HAP-1 (cell line): ENCODE measurements around the gene SEC11A.
"Not testable (repeated sequence)": the region's sequence is repeated elsewhere in the genome, so short reads cannot be mapped to it uniquely, and the experiment has no call there.

ENCODE experiments used
- DNase-seq, 2 experiments: peaks; one replicate each; pipeline ENCODE4 v3.0.0-alpha.2; 2016 to 2020; ENCODE audit warnings: low spot score in 2 of 2
- H3K27me3 ChIP-seq: fragments of 250-450 bp; sonication (Bioruptor Pico); 2 replicates; pipeline ENCODE4 v1.5.1; 2020; ENCODE audit warnings: low read depth, mild to moderate bottlenecking, moderate library complexity
- H3K36me3 ChIP-seq: fragments of 250-450 bp; sonication (Bioruptor Pico); replicated peaks from 2 replicates; pipeline ENCODE4 v1.5.1; 2020; ENCODE audit warnings: mild to moderate bottlenecking
- H3K4me1 ChIP-seq: fragments of 250-450 bp; sonication (Bioruptor Pico); 2 replicates; pipeline ENCODE4 v1.5.1; 2020; ENCODE audit warnings: mild to moderate bottlenecking
- H3K4me3 ChIP-seq: fragments of 250-450 bp; sonication (Bioruptor Pico); 2 replicates; pipeline ENCODE4 v1.5.1; 2020; ENCODE audit warnings: mild to moderate bottlenecking, moderate library complexity
- H3K9me3 ChIP-seq: fragments of 250-450 bp; sonication (Bioruptor Pico); 2 replicates; pipeline ENCODE4 v1.5.1; 2020; ENCODE audit warnings: mild to moderate bottlenecking, moderate library complexity
- in situ Hi-C: fragments of 300-500 bp; cut with MboI; formaldehyde crosslinking; loops from 3 replicates; pipeline ENCODE4 v1.14.3; 2020; ENCODE audit warnings: low sequenced_read_pairs, inconsistent platforms, mixed read lengths

Gene SEC11A

DNA sequence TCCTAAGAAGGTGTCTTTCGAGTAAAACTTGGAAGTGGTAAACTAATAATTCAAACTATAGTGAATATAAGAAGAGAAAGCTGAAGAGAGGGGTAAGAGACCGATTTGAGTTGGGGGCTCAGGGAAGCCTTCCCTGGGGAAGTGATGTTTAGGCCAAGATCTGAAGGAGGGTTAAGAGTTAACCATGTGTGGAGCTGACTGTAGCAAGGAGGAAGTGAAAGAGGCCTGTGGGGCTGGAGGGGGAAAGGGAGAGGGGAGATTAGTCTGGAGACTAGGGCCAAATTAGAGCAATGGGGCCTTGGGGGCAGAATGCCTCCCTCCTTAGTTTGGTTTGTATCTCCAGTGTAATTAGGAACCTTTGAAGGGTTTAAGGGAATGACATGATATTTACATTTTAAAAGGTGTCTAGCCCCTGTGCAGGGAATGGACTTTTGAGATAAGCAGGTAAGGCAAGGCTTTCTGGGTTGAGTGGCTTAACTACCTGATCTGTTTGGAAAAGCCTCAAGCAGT is 34.7 kb upstream of the SEC11A start:
- DNase-seq: peak; percentile 64 to 67
- Histone ChIP-seq H3K4me3 (no peak overlapping the region; the same call in 1 of the 2 replicates), H3K27me3 (no peaks in the 10 kb centered on the region), H3K4me1 (peaks cover 26% of the 10 kb centered on the region), H3K36me3 (no peaks in the 10 kb centered on the region), H3K9me3 (no peaks in the 10 kb centered on the region)
- in situ Hi-C loops: no loop called here

DNA sequence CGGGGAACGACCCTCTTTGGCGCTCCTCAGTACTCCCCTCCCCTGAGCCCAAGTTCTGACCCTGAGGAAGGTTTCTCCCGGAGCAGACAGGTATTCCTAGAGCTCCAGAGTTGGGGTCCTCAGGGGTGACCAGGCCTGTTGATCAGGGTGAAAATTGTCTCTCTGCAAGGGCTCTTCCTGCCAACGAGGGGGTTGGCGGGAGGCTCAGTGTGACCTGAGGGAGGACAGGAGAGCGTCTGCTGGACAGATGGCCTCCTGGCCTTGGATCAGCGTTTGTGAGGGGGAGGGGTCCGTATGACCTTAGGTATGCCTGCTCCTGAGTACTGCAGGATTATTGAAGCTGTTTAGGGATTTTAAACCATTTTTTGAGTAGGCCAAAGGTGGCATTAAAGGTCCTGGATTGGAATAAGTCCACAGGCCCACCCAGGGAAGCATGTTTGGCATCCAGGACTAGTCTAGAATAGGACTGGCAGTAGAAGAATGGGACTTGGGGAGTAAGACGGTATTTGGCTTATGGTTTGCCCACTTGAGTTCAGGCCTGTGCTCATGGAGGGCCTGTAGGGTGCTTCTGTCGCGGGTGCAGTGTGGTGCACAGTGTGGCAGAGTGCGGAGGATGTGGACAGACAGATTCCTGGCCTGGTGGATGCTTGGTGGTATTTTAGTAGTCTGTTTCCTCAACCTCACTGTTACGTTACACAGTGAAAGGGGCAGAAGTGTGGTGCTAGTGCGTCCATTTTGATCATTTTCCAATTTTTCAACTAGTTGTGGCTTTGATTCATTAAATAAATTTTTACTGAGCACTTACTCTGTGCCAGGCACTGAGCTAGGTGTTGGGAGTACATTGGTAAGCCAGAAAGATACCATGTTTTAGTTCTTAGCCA is 33.4 kb upstream of the SEC11A start:
- Histone ChIP-seq H3K9me3 (no peaks in the 10 kb centered on the region), H3K4me3 (peak overlapping the region; percentile 65), H3K27me3 (no peaks in the 10 kb centered on the region), H3K36me3 (no peaks in the 10 kb centered on the region), H3K4me1 (peaks cover 26% of the 10 kb centered on the region)
- in situ Hi-C loops: no loop called here
- DNase-seq: peak; percentile 33 to 63

DNA sequence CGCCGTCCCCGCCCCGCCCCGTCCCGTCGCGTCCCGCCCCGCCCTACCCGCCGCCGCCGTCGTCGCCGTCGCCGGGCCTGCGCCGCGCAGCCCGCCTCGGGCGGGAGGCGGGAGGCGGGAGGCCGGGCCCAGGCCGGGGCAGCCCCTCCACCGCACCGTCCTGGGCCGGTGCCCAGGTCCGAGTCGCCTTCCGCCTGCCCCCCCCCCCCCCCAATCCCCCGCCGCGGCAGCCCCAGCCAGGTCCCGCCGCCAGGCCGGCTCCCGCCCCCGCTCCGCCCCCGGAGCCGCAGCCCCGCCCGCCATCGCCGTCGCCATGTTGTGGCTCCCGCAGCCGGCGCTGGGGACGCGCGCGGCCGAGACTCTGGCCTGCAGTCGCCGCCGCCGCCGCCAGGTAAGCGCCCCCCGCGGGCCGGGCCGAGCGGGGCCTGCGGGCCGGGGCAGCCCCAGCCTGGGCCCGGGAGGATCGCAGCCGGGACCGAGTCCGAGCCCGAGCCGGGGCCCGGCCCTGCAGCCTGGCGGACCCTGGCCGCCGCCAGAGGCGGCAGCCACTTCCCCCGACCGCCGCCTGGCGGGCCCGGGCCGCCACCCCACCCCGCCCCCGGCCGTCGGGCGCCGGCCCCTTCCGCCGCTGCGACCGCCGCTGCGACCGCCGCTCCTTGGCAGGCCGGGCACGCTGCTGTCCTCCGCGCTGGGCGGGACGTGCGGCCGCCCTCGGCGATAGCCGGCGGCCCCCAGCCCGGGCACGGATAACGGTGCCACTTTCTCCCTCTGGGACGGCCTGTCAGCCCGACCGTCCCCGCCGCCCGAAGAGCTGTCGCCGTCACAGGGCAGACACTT is 32.6 kb upstream of the SEC11A start, which contains the start of gene ZNF592:
Gene ZNF592, plus strand, starts transcription at position 319 of the 837 bp plus-strand sequence. CDS start 34,084 bp downstream, outside the sequence.
- DNase-seq: peak; percentile 80 to 90

DNA sequence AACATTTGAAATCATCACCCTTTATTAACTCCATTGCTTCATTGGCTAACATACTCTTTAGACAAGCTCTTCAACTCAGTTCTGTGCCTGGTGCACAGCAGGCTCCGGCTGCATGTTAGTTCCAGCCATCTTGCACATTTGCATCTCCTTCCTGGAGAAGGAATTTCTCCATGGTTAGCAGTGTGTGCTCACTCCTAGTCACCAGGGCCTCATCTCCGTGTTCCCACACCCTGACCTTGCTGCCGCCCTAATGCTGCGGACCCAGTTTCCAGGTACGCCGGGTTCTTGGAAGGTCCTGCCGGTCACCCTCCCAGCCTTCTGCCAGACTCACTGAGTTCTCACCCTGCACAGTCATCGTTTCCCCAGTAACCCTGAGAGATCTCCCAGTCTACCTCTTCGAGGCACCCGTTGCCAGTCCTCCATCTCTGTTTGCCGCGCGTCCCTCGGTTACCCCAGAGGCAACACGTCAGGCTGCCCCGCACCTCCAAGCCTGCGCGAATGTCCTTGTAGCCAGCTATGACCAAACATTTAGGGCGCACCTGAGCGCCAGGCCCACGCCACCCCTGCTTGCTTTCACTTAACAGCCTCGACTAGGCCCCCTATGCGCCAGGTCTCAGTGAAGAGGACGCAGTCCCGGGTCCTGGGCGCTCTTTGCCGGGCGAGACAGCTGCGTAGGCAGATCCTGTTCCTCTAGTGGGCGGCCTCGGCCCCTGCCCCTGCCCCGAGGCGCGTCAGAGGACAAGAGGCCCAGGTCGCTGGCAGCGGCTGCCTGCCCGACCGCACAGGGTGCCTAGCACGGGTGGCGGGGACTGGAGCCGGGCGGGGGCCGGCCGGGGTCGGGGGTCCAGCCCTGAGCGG is 31.7 kb upstream of the SEC11A start:
- Histone ChIP-seq H3K9me3 (no peaks in the 10 kb centered on the region), H3K4me3 (peak overlapping the region; percentile 53), H3K27me3 (no peaks in the 10 kb centered on the region), H3K36me3 (no peaks in the 10 kb centered on the region), H3K4me1 (peaks cover 26% of the 10 kb centered on the region)
- peak; percentile 76 to 86 for DNase-seq
- in situ Hi-C loops: no loop called here

More for the DNA sequence above, 32.6 kb upstream of the SEC11A start, which contains the start of gene ZNF592:
- H3K27me3 ChIP-seq: no peaks in the 10 kb centered on the region
- no peaks in the 10 kb centered on the region for H3K9me3 ChIP-seq
- H3K4me3 ChIP-seq: peak within 1 kb of the TSS; percentile 65
- H3K36me3 ChIP-seq: no peaks in the 10 kb centered on the region
- in situ Hi-C loops: no loop called here
- H3K4me1 ChIP-seq: peaks cover 26% of the 10 kb centered on the region

DNA sequence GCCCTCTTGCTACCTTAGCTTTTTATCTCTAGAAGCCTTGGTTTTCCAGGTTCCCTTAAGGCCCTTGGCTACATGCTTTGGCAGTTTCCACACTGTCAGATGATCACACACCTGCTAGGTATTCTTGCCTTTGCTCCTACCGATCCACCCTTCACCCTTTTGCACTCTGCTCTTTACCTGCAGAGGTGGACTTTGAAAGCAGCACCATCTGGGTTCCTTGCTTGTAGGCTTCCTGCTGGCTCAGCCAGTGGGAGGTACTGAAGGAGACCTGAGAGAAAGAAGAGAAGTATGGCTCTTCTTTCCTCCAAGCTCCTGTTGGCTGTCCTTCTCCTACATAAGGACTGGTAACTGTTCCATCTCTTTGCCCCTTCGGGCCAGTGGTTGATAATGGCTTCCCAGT is 25.2 kb upstream of the SEC11A start:
- in situ Hi-C loops: no loop called here
- Histone ChIP-seq H3K9me3 (no peaks in the 10 kb centered on the region), H3K4me3 (no peak overlapping the region), H3K36me3 (no peaks in the 10 kb centered on the region), H3K4me1 (peaks cover 13% of the 10 kb centered on the region), H3K27me3 (no peaks in the 10 kb centered on the region)
- DNase-seq: no peak

DNA sequence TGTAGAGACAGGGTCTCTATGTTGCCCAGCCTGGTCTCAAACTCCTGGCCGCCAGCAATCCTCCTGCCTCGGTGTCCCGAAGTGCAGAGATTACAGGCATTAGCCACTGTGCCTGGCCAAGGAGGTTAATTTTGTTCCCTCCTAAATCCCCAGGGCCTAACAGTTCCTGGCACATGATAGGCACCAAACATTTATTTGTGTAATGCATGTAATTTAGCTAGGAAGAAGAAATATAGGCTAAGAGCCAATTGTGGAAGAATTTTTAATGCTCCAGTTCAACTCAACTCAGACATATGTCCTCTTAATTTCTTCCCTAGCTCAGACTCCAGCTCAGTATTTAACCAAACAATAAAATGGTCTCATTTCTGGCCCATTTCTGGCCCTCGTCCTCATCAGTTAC is 24.8 kb upstream of the SEC11A start:
- no peaks in the 10 kb centered on the region for H3K27me3 ChIP-seq
- in situ Hi-C loops: no loop called here
- no peak for DNase-seq
- H3K9me3 ChIP-seq: no peaks in the 10 kb centered on the region
- no peak overlapping the region for H3K4me3 ChIP-seq
- H3K4me1 ChIP-seq: peaks cover 14% of the 10 kb centered on the region
- no peaks in the 10 kb centered on the region for H3K36me3 ChIP-seq

DNA sequence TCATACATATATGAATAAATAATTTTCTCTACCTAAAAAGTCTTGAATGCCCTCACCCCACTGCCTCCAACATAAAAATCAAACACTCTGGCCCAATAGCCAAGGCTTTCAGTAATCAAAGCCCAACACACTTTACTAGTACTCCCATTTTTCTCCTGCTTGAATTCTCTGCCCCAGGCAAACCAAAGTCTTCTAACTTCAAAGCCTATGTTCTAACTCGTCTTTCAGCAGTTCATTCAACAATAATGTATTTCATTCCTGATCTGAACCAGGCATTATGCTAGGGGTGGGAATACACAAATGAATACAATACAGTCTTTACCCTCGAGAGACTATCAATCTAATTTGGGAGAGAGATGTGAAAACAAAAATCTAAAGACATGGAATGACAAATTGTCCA is 21.1 kb upstream of the SEC11A start:
- DNase-seq: peak; percentile 68 to 95
- Histone ChIP-seq H3K4me3 (no peak overlapping the region), H3K4me1 (peaks cover 27% of the 10 kb centered on the region), H3K27me3 (no peaks in the 10 kb centered on the region), H3K9me3 (no peaks in the 10 kb centered on the region), H3K36me3 (no peaks in the 10 kb centered on the region)
- in situ Hi-C loops: no loop called here

DNA sequence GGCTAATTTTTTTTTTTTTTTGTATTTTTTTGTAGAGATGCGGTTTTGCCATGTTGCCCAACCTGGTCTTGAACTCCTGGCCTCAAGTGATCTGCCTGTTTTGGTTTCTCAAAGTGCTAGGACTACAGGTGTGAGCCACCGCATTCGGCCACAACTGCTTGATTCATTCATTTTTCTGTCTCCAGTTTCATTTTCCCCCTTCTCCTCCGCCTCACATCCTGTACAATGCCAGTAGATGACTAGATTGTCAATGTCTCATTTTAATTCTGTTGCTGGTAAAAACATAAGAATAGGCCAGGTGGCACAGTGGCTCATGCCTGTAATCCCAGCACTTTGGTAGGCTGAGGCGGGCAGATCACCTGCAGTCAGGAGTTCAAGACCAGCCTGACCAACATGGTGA is 20.4 kb upstream of the SEC11A start:
- Histone ChIP-seq H3K4me3 (no peak overlapping the region), H3K4me1 (peaks cover 27% of the 10 kb centered on the region), H3K9me3 (no peaks in the 10 kb centered on the region), H3K27me3 (no peaks in the 10 kb centered on the region), H3K36me3 (no peaks in the 10 kb centered on the region)
- in situ Hi-C loops: no loop called here
- no peak for DNase-seq

DNA sequence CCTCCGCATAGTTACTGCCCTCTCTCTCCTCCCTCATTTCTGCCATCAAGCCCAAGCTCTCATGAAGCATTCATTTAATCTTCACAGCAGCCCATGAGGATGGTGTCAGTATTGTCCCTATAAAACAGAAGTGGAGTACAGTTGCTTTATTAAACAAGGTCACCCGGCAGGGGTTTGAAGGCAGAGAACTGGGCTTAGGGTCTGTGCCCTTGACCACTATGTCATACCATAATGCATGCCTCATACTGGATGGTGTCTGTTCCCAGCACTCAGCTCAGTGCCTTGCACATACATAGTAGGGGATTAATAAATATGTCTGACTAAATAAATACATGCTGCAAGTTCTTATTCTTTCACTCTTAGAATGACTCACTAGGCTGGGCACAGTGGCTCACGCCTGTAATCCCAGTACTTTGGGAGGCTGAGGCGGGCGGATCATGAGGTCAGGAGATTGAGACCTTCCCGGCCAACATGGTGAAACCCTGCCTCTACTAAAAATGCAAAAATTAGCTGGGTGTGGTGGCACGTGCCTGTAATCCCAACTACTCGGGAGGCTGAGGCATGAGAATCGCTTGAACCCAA is 19.6 kb upstream of the SEC11A start:
- DNase-seq, in situ Hi-C loops, H3K9me3 ChIP-seq, H3K4me3 ChIP-seq, H3K36me3 ChIP-seq, H3K27me3 ChIP-seq: not testable (repeated sequence)
- H3K4me1 ChIP-seq: peaks cover 27% of the 10 kb centered on the region

DNA sequence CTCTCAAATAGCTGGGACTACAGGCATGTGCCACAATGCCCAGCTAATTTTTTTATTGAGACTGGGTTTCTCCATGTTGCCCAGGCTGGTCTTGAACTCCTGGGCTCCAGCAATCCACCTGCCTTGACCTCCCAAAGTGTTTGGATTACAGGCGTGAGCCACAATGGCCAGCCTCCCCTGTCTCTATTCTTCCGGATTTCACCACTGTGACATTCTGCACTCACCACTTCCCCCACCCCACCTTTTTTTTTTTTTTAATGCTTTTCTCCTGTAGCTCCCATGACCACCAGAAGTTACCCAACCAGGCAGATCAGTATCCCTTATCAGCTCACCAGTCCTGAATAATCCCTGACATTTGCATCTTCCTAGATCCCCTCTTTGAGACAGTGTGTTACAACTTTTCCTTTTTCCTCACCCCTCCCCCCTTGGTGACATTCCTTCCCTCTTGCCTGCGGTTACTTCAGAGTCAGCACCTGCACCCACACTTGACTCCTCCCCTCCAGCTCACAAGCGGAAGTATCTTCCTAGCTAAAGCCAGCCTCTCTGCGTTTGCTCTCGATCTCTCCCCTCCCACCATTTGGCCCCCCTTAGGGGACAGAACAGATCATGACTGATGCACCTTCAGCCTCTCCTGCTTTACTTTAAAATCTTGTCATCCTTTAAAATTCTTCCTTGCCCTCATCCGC is 19.0 kb upstream of the SEC11A start:
- peak; percentile 74 to 86 for DNase-seq
- H3K27me3 ChIP-seq: no peaks in the 10 kb centered on the region
- in situ Hi-C loops: no loop called here
- no peaks in the 10 kb centered on the region for H3K36me3 ChIP-seq
- no peak overlapping the region for H3K4me3 ChIP-seq
- peaks cover 27% of the 10 kb centered on the region for H3K4me1 ChIP-seq
- no peaks in the 10 kb centered on the region for H3K9me3 ChIP-seq

DNA sequence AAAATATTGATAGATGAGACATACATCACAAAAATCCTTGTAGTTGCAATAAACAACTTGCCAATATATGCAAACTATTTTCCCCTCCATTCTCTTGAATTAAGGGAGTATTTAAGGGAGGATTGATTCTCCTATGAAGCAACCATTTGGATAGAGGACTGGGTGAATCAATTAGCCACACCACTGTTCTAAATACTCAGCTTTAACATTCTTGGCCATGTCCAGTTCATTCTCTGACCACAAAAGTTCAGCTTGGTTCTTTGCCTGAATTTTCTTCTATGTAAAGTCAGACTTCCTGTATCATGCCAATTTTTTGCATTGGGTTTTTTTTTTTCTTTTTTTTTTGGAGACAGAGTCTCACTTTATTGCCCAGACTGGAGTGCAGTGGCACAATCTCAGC is 15.8 kb upstream of the SEC11A start:
- Histone ChIP-seq H3K9me3 (no peaks in the 10 kb centered on the region), H3K27me3 (no peaks in the 10 kb centered on the region), H3K36me3 (no peaks in the 10 kb centered on the region), H3K4me1 (peaks cover 18% of the 10 kb centered on the region), H3K4me3 (no peak overlapping the region)
- in situ Hi-C loops: no loop called here
- DNase-seq: no peak

DNA sequence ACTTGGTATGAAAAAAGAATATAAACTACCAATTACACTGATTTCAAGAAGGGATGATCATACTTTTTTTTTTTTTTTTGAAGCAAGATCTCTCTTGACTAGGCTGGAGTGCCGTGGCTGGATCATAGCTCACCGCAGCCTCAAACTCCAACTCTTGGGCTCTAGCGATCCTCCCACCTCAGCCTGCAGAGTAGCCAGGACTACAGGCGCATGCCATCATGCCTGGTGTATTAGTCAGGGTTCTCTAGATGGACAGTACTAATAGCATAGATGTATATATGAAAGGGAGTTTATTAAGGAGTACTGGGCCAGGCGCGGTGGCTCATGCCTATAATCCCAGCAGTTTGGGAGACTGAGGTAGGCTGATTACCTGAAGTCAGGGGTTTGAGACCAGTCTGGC is 11.5 kb upstream of the SEC11A start:
- Histone ChIP-seq H3K4me1 (no peaks in the 10 kb centered on the region), H3K4me3 (no peak overlapping the region), H3K27me3 (no peaks in the 10 kb centered on the region), H3K36me3 (no peaks in the 10 kb centered on the region), H3K9me3 (no peaks in the 10 kb centered on the region)
- no peak for DNase-seq
- in situ Hi-C loops: no loop called here
